HUES6 (cell line): ENCODE measurements around the gene STK38L.
A peak's percentile ranks its signal among the peaks of the same experiment; 100 is the strongest.

Experiments
- H3K27ac ChIP-seq: 2 replicates; pipeline ENCODE4 v1.7.0; 2013; ENCODE audit warnings: low read depth, mild to moderate bottlenecking, low read length, inconsistent platforms
- H3K27me3 ChIP-seq: 2 replicates; pipeline ENCODE4 v1.6.1; 2013; ENCODE audit warnings: low read length; ENCODE audit not compliant: control insufficient read depth, insufficient read depth
- H3K36me3 ChIP-seq: 2 replicates; pipeline ENCODE4 v1.6.1; 2013; ENCODE audit warnings: low read length; ENCODE audit not compliant: control insufficient read depth, insufficient read depth
- H3K4me1 ChIP-seq: 2 replicates; pipeline ENCODE4 v1.6.1; 2013; ENCODE audit warnings: low read length; ENCODE audit not compliant: control insufficient read depth, insufficient read depth
- H3K4me3 ChIP-seq: 2 replicates; pipeline ENCODE4 v1.5.1; 2013; ENCODE audit warnings: low read depth, low read length
- H3K9ac ChIP-seq: one replicate; pipeline ENCODE4 v1.6.1; 2013; ENCODE audit warnings: mild to moderate bottlenecking, low read length
- H3K9me3 ChIP-seq: 2 replicates; pipeline ENCODE4 v1.6.1; 2013; ENCODE audit warnings: low read depth, low read length; ENCODE audit not compliant: control insufficient read depth, insufficient read depth

The STK38L gene

GRCh38 chr12:27243804-27244688, at the start of gene STK38L:
STK38L (plus strand) TSS chr12:27244286; CDS start chr12:27297721, 53,435 bp downstream.
- peak within 1 kb of the TSS; percentile 82 for H3K9ac ChIP-seq
- no peaks in the 10 kb centered on the region for H3K27me3 ChIP-seq

DNA sequence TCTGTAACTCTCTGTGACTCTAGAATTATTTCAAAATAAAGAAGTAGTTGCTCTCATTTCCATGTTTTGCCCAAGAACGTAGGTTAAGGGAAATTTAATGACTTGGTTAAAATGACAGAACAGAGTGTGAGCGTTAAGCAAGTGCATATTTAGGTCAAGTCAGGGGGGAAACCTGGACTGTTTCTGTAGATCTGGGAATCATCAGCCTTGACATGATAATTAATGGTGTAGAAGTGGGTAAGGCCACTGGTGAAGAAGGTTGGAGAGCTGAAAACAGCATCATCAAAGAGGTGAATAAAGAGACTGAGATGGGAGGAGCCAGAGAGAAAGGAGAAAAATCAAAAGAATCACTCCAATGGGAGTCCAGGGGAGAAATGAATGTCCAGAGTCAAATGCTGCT, 49.4 kb upstream of the STK38L start:
- Histone ChIP-seq H3K9ac (no peak overlapping the region), H3K36me3 (no peaks in the 10 kb centered on the region), H3K27ac (no peak overlapping the region), H3K9me3 (no peaks in the 10 kb centered on the region), H3K4me1 (peaks cover 14% of the 10 kb centered on the region; the same call in 1 of the 2 replicates), H3K4me3 (no peak overlapping the region), H3K27me3 (no peaks in the 10 kb centered on the region)

More at GRCh38 chr12:27243804-27244688, at the start of gene STK38L:
- H3K4me3 ChIP-seq, result peak within 1 kb of the TSS; percentile 89
- no peaks in the 10 kb centered on the region for H3K36me3 ChIP-seq
- no peaks in the 10 kb centered on the region for H3K9me3 ChIP-seq
- peaks cover 15% of the 10 kb centered on the region for H3K4me1 ChIP-seq
- 0 out of 2 replicates have a peak within 1 kb of the TSS, but pooled peaks have one; percentile 55 for H3K27ac ChIP-seq

- no peak overlapping the region for H3K27ac ChIP-seq
- no peaks in the 10 kb centered on the region for H3K9me3 ChIP-seq
- no peak overlapping the region for H3K4me3 ChIP-seq
- H3K4me1 ChIP-seq, result peaks cover 14% of the 10 kb centered on the region; the same call in 1 of the 2 replicates
- H3K27me3 ChIP-seq, result no peaks in the 10 kb centered on the region
- H3K36me3 ChIP-seq, result no peaks in the 10 kb centered on the region
- H3K9ac ChIP-seq, result no peak overlapping the region
These were observed 46.0 kb upstream of the STK38L start for GRCh38 chr12:27198036-27198435.

DNA sequence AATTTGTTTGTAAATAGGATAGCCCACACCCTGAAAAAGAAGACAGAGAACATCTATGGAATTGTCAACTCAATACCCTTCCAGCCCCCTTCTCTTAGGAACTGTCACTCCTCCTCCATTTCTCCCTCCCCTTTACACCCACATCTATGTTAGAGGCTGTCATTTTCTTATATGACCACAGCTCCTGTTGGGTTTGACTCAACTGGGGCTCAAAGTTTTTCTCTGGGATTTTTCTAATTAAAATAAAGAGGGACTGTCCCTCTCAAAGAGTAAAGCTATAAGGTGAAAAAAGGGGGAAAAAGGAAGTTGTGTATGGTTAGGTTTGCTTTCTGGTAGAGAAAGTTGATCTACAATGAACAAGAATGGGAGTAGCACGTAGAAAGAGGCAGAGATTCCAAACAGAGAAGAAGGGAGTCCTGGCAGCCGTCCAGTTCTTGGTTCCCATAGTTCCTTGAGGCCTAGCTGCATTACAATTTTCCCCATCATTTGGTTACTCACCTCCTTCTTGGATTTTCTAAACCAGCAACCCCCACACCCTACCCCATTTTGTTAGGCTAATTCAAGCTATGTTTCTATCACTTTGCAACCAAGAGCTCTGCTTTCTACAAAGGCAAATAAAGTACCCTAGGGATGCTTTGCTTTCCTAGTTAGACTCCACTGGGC, 44.3 kb upstream of the STK38L start:
- Histone ChIP-seq H3K4me3 (no peak overlapping the region), H3K9me3 (no peaks in the 10 kb centered on the region), H3K4me1 (0 out of 2 replicates have a peak, but pooled peaks cover 5% of the 10 kb centered on the region), H3K27ac (no peak overlapping the region), H3K9ac (no peak overlapping the region), H3K36me3 (no peaks in the 10 kb centered on the region), H3K27me3 (no peaks in the 10 kb centered on the region)

DNA sequence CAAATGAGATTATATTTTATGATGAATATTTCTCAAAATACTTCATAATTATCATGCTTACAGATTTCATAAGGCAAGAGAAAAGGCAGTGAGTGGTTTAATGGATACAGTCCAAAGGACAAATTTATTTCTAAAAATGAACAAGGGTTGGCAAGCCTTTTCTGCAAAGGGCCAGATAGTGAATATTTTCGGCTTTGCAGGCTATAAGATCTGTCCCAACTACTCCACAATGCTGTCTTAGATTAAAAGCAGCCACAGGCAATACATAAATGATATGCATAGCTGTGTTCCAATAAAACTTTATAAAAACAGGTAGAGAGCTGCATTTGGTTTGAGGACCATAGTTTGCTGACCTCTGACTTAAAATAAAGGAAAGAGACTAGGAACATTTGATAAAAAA, 42.9 kb upstream of the STK38L start:
- Histone ChIP-seq H3K27ac (no peak overlapping the region), H3K4me1 (no peaks in the 10 kb centered on the region), H3K9me3 (no peaks in the 10 kb centered on the region), H3K4me3 (no peak overlapping the region), H3K36me3 (no peaks in the 10 kb centered on the region), H3K9ac (no peak overlapping the region), H3K27me3 (no peaks in the 10 kb centered on the region)

DNA sequence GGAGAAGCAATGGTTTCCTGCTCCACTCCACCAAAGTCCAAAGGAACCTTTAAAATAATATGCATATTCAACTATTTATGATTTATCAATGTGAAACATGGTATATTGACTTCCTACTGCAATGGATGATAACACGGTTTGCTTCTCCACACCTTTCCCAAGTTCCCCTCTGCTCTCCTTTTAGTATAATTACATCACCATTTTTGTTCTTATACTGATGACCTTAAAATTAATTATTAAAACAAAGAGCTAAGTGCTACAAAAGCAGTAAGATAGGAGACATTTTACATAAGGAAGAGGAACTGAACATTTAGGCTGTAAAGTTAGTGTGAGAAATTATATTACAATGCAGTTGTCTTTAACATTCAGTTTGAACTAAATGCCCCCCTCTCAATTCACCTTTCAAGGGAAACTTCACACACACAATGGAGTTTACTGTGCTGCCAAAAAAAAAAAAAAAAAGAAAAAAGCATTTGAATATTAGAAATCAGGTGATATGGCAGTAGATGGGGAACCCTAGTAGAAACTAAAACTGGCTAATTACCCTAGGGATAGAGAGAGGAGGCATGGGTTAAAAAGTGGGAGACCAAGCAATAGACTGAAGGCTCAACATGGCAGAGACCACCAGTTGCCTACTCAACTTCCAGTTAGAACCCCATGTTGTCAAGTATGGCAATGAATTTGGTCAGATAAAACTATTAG, 37.1 kb upstream of the STK38L start:
- Histone ChIP-seq H3K36me3 (no peaks in the 10 kb centered on the region), H3K27ac (no peak overlapping the region), H3K4me1 (no peaks in the 10 kb centered on the region), H3K9ac (no peak overlapping the region), H3K4me3 (no peak overlapping the region), H3K9me3 (no peaks in the 10 kb centered on the region), H3K27me3 (no peaks in the 10 kb centered on the region)

DNA sequence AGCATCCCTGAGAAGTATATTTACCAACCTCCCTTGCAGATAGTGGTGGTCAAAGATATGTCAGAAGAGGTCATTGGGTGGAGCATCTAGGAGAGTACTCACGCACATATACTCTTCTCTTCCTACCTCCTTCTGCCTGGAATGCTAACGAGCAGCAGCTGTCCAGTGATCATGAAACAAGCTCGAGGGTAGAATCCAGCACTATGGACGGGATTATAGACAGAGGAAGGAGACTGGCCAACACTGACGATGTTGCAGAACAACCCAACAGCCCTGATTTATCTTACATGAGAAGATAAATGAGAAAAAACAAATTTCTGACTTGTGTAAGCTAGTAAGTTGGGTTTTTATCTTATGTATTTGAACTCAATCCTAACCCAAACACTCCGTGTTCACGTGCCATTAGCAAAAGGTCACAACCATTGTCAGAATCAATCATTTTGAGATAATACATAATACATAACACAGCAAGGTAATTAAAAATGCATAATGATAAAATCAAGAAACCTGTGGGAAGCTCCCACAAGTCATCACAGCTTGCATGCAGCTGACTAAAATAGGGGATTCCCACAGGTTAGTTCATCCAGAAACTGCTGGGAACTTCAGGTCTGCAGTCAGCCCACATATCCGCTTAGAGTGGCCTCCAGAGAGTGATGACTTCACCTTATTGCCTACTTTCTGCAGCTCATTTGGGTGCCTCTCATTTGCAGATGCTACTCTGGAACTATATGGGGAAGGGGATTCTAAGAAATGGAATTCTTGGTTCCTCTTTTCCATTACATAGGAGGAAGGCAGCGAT, 36.3 kb upstream of the STK38L start:
- Histone ChIP-seq H3K9ac (no peak overlapping the region), H3K9me3 (no peaks in the 10 kb centered on the region), H3K27ac (no peak overlapping the region), H3K4me1 (no peaks in the 10 kb centered on the region), H3K27me3 (no peaks in the 10 kb centered on the region), H3K4me3 (no peak overlapping the region), H3K36me3 (no peaks in the 10 kb centered on the region)

DNA sequence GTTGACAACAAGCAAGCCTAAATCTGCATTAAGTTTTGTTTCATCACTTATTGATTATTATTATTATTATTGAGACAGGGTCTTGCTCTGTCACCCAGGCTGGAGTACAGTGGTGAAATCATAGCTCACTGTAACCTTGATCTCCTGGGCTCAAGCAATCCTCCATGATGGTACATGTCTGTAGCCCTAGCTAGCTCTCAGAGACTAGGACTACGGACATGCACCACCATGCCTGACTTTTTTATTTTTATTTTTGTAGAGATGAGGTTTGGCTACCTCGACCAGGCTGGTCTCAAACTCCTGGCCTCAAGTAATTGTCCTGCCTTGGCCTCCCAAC, 35.7 kb upstream of the STK38L start:
- H3K9ac ChIP-seq, result no peak overlapping the region

DNA sequence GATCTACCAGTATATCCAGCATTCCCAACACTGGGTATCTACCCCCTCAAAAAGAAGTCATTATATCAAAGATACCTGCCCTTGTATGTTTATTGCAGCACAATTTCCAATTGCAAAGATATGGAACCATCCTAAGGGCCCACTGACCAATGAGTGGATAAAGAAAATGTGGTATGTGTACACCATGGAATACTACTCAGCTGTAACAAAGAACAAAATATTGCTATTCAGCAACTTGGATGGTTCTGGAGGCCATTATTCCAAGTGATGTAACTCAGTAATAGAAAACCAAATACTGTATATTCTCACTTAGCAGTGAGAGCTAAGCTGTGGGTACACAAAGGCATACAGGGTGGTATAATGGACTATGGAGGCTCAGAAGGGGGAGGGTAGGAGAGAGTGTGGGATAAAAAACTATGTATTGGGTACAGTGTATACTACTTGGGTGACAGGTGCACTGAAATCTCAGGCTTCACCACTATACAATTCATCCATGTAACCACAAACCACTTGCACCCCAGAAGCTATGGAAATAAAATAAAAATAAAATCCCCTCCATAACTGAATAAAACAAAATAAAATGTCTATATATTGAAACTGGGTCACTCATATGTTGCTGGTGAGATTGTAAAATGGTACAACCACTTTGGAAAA, 34.7 kb upstream of the STK38L start:
- Histone ChIP-seq H3K4me3 (no peak overlapping the region), H3K27me3 (no peaks in the 10 kb centered on the region), H3K36me3 (no peaks in the 10 kb centered on the region), H3K9ac (no peak overlapping the region), H3K27ac (no peak overlapping the region), H3K4me1 (no peaks in the 10 kb centered on the region), H3K9me3 (no peaks in the 10 kb centered on the region)

More for the DNA sequence above, 35.7 kb upstream of the STK38L start:
- Histone ChIP-seq H3K27ac (no peak overlapping the region), H3K9me3 (no peaks in the 10 kb centered on the region), H3K4me1 (no peaks in the 10 kb centered on the region), H3K4me3 (no peak overlapping the region), H3K27me3 (no peaks in the 10 kb centered on the region), H3K36me3 (no peaks in the 10 kb centered on the region)

GRCh38 chr12:27210187-27210586, 33.9 kb upstream of the STK38L start:
- Histone ChIP-seq H3K36me3 (no peaks in the 10 kb centered on the region), H3K27ac (no peak overlapping the region), H3K4me1 (no peaks in the 10 kb centered on the region), H3K9me3 (no peaks in the 10 kb centered on the region), H3K9ac (no peak overlapping the region), H3K27me3 (no peaks in the 10 kb centered on the region), H3K4me3 (no peak overlapping the region)
